Neural cell (in vitro differentiated cells): ENCODE data around the gene MVD. TPM values are rescaled to one million over a fixed set of nuclear protein-coding genes. Genes with fewer than 3 reads are reported as not detected.

ENCODE experiments used
- H2AFZ ChIP-seq: fragments of 200-600, 300-800 bp; sonication (generic), shearing (Covaris generic); 2 replicates; pipeline ENCODE4 v1.6.0; 2014; ENCODE audit warnings: low read depth, mild to moderate bottlenecking, antibody characterized with exemption, low read length, moderate library complexity
- H3F3A ChIP-seq: fragments of 200-600 bp; shearing (Covaris generic); 2 replicates; pipeline ENCODE4 v1.6.1; 2016; ENCODE audit warnings: mild to moderate bottlenecking, moderate library complexity, mixed read lengths, antibody characterized with exemption, low read length; ENCODE audit not compliant: insufficient read depth, poor library complexity, severe bottlenecking
- H3K27ac ChIP-seq: fragments of 200-600, 300-800 bp; sonication (generic), shearing (Covaris generic); 2 replicates; pipeline ENCODE4 v1.5.1; 2014; ENCODE audit warnings: mild to moderate bottlenecking, low read length, moderate library complexity
- H3K27me3 ChIP-seq: fragments of 300-800, 200-600 bp; sonication (generic), shearing (Covaris generic); 2 replicates; pipeline ENCODE4 v1.6.0; 2014; ENCODE audit warnings: mild to moderate bottlenecking, low read depth, low read length, moderate library complexity; ENCODE audit not compliant: insufficient read depth
- H3K36me3 ChIP-seq: fragments of 300-800, 200-600 bp; sonication (generic), shearing (Covaris generic); 2 replicates; pipeline ENCODE4 v1.5.1; 2014; ENCODE audit warnings: mild to moderate bottlenecking, antibody characterized with exemption, low read length, moderate library complexity; ENCODE audit not compliant: insufficient read depth
- H3K4me2 ChIP-seq: fragments of 300-800, 200-600 bp; sonication (generic), shearing (Covaris generic); 2 replicates; pipeline ENCODE4 v1.6.0; 2014; ENCODE audit warnings: mild to moderate bottlenecking, low read length
- H3K4me3 ChIP-seq: fragments of 300-800, 200-600 bp; sonication (generic), shearing (Covaris generic); 2 replicates; pipeline ENCODE4 v1.5.1; 2014; ENCODE audit warnings: mild to moderate bottlenecking, low read length, moderate library complexity
- H3K79me2 ChIP-seq: fragments of 200-600 bp; shearing (Covaris generic); replicated peaks from 2 replicates; pipeline ENCODE4 v1.6.0; 2014; ENCODE audit warnings: mild to moderate bottlenecking, low read length, moderate library complexity; ENCODE audit not compliant: insufficient read depth
- H3K9ac ChIP-seq: fragments of 300-800, 200-600 bp; sonication (generic), shearing (Covaris generic); 2 replicates; pipeline ENCODE4 v1.6.1; 2016; ENCODE audit warnings: mild to moderate bottlenecking, low read length, mixed read lengths
- H3K9me2 ChIP-seq: fragments of 200-600 bp; shearing (Covaris generic); 2 replicates; pipeline ENCODE4 v1.6.1; 2016; ENCODE audit warnings: mild to moderate bottlenecking, low read length, mixed read lengths; ENCODE audit not compliant: insufficient read depth
- H3K9me3 ChIP-seq: fragments of 200-600, 300-800 bp; sonication (generic), shearing (Covaris generic); 2 replicates; pipeline ENCODE4 v1.6.1; 2016; ENCODE audit warnings: mild to moderate bottlenecking, mixed run types, low read length, moderate library complexity, mixed read lengths
- H4K20me1 ChIP-seq: fragments of 200-600 bp; shearing (Covaris generic); 2 replicates; pipeline ENCODE4 v1.6.1; 2016; ENCODE audit warnings: mild to moderate bottlenecking, mixed run types; ENCODE audit not compliant: insufficient read depth
- EP300 ChIP-seq: fragments of 450-650 bp; conservative IDR thresholded peaks from 2 replicates; pipeline ENCODE4 v1.6.1; 2014; ENCODE audit warnings: antibody characterized with exemption, mild to moderate bottlenecking, moderate library complexity; ENCODE audit not compliant: poor library complexity, severe bottlenecking
- EZH2 ChIP-seq: fragments of 200-600, 300-800 bp; shearing (Covaris generic), sonication (generic); IDR thresholded peaks from 2 replicates; pipeline ENCODE4 v1.6.1; 2014; ENCODE audit warnings: antibody characterized with exemption, low read length, borderline replicate concordance, mild to moderate bottlenecking; ENCODE audit not compliant: insufficient read depth, poor library complexity, severe bottlenecking
- MXI1 ChIP-seq: fragments of 450-650 bp; conservative IDR thresholded peaks from 2 replicates; pipeline ENCODE4 v1.6.1; 2014; ENCODE audit warnings: antibody characterized with exemption, mild to moderate bottlenecking; ENCODE audit not compliant: poor library complexity, severe bottlenecking
- POLR2AphosphoS5 ChIP-seq: IDR thresholded peaks from 2 replicates; pipeline ENCODE4 v1.6.1; 2012
- RAD21 ChIP-seq: fragments of 450-650 bp; conservative IDR thresholded peaks from 2 replicates; pipeline ENCODE4 v1.6.1; 2014; ENCODE audit warnings: antibody characterized with exemption, mild to moderate bottlenecking, moderate library complexity
- SMC3 ChIP-seq: fragments of 450-650 bp; conservative IDR thresholded peaks from 2 replicates; pipeline ENCODE4 v1.6.1; 2014; ENCODE audit warnings: antibody characterized with exemption, mild to moderate bottlenecking, moderate library complexity; ENCODE audit not compliant: poor library complexity
- TAF1 ChIP-seq: IDR thresholded peaks from 2 replicates; pipeline ENCODE4 v1.6.1; 2012; ENCODE audit warnings: low read depth
- polyA plus RNA-seq: library from polyadenylated mRNA; depleted of rRNA; stranded (reverse); fragments of >200 nt; gene quantifications from 2 replicates; pipeline ENCODE4 v1.2.3, GENCODE V29; 2014
- TF ChIP-seq, protein P1 (sequence below): fragments of 450-650 bp; IDR thresholded peaks from 2 replicates; pipeline ENCODE4 v1.5.1; 2014; ENCODE audit warnings: antibody characterized with exemption, mild to moderate bottlenecking, moderate library complexity; ENCODE audit not compliant: poor library complexity, severe bottlenecking
- TF ChIP-seq, protein P2 (sequence below): IDR thresholded peaks from 2 replicates; pipeline ENCODE4 v1.6.1; 2012; ENCODE audit warnings: borderline replicate concordance

Gene MVD
- polyA plus RNA-seq, 1 donor from 2014 or later, result 232 TPM

DNA sequence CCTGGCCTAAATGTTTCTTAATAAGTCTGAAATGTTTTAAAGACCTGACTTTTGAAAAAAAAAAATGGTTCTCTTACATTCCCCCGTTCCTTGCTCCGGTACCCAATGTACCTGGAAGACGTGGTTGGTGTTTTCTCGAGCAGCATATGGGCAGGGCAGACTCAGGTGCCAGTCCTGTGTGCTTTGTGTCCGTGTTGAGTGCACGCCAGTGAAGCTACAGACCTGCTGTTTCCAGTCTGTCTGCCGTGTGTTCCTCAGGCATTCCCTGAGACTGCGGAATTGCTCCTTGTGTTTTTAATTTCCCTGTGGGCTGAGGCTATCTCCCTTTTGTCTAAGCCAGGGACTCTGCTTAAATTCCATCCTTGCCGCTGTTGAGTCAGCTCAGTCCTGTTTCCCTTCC, 36.2 kb downstream of the MVD start:
- Histone ChIP-seq H3K27ac (no peak overlapping the region), H4K20me1 (no peaks in the 10 kb centered on the region), H3K27me3 (no peaks in the 10 kb centered on the region), H3K79me2 (no peaks in the 10 kb centered on the region), H3K36me3 (no peaks in the 10 kb centered on the region), H2AFZ (no peak overlapping the region), H3K9me3 (no peaks in the 10 kb centered on the region), H3K9ac (no peak overlapping the region), H3K9me2 (no peaks in the 10 kb centered on the region), H3F3A (no peaks in the 10 kb centered on the region), H3K4me2 (no peak overlapping the region), H3K4me3 (no peak overlapping the region)
- TF ChIP-seq MXI1 (no peak), RAD21 (no peak), SMC3 (no peak), EP300 (no peak), EZH2 (no peak), TAF1 (no peak), POLR2AphosphoS5 (no peak)
- TF ChIP-seq, protein P1, sequence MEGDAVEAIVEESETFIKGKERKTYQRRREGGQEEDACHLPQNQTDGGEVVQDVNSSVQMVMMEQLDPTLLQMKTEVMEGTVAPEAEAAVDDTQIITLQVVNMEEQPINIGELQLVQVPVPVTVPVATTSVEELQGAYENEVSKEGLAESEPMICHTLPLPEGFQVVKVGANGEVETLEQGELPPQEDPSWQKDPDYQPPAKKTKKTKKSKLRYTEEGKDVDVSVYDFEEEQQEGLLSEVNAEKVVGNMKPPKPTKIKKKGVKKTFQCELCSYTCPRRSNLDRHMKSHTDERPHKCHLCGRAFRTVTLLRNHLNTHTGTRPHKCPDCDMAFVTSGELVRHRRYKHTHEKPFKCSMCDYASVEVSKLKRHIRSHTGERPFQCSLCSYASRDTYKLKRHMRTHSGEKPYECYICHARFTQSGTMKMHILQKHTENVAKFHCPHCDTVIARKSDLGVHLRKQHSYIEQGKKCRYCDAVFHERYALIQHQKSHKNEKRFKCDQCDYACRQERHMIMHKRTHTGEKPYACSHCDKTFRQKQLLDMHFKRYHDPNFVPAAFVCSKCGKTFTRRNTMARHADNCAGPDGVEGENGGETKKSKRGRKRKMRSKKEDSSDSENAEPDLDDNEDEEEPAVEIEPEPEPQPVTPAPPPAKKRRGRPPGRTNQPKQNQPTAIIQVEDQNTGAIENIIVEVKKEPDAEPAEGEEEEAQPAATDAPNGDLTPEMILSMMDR, result no peak
- TF ChIP-seq, protein P2, sequence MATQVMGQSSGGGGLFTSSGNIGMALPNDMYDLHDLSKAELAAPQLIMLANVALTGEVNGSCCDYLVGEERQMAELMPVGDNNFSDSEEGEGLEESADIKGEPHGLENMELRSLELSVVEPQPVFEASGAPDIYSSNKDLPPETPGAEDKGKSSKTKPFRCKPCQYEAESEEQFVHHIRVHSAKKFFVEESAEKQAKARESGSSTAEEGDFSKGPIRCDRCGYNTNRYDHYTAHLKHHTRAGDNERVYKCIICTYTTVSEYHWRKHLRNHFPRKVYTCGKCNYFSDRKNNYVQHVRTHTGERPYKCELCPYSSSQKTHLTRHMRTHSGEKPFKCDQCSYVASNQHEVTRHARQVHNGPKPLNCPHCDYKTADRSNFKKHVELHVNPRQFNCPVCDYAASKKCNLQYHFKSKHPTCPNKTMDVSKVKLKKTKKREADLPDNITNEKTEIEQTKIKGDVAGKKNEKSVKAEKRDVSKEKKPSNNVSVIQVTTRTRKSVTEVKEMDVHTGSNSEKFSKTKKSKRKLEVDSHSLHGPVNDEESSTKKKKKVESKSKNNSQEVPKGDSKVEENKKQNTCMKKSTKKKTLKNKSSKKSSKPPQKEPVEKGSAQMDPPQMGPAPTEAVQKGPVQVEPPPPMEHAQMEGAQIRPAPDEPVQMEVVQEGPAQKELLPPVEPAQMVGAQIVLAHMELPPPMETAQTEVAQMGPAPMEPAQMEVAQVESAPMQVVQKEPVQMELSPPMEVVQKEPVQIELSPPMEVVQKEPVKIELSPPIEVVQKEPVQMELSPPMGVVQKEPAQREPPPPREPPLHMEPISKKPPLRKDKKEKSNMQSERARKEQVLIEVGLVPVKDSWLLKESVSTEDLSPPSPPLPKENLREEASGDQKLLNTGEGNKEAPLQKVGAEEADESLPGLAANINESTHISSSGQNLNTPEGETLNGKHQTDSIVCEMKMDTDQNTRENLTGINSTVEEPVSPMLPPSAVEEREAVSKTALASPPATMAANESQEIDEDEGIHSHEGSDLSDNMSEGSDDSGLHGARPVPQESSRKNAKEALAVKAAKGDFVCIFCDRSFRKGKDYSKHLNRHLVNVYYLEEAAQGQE, result no peak

DNA sequence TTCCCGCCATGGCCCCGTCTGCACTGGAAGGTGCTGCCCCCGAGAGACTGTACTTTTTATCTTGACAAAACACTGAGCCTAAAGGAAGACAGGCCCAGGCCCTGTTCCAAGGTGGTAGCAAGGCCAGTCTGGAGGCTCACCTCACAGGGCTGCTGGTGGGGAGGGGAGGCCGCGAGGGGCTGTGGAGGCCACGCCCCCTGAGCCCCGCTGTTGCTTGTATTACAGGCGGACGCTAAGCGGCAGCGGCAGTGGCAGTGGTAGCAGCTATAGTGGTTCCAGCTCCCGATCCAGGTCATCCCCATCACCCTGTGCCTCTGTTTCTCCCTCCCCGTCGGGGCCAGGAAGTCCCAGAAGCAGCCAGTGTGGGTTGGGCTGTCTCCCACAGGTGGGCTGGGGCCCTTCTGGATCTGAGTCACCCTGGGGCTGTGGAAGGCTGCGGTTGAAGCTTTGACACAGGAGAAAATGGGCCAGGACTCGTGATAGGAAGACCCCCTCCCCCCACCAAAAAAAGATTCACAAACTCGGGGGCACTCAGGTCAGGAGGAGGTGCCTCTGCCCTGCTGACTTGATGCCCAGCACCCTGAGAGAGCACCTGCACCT, 37.8 kb downstream of the MVD start:
- Histone ChIP-seq H3K79me2 (no peaks in the 10 kb centered on the region), H3K9ac (no peak overlapping the region), H3K36me3 (no peaks in the 10 kb centered on the region), H3K9me2 (no peaks in the 10 kb centered on the region), H3K27ac (no peak overlapping the region), H4K20me1 (no peaks in the 10 kb centered on the region), H3F3A (no peaks in the 10 kb centered on the region), H3K4me2 (no peak overlapping the region), H3K4me3 (no peak overlapping the region), H2AFZ (no peak overlapping the region), H3K27me3 (no peaks in the 10 kb centered on the region), H3K9me3 (no peaks in the 10 kb centered on the region)
- TF ChIP-seq SMC3 (no peak), RAD21 (no peak), TAF1 (no peak), POLR2AphosphoS5 (no peak), EZH2 (no peak), MXI1 (no peak), EP300 (no peak)
- TF ChIP-seq, protein P2, result no peak
- TF ChIP-seq, protein P1, result no peak
